Prostate gland (tissue), 2 donors: ENCODE measurements around the gene NAA40.

Experiments
- CTCF ChIP-seq, 4 experiments: fragments of 200-600 bp in 2 of 4; fragments of 450-650 bp in 2 of 4; sonication (generic) in 2 of 4; IDR thresholded peaks; 1 replicate in 3 of 4; 2 replicates in 1 of 4; pipeline ENCODE4 v1.5.1; 2016 to 2019; ENCODE audit warnings: antibody characterized with exemption in 4 of 4, mild to moderate bottlenecking in 2 of 4, moderate library complexity in 2 of 4
- POLR2A ChIP-seq: fragments of 450-650 bp; IDR thresholded peaks from one replicate; pipeline ENCODE4 v1.6.1; 2016; ENCODE audit warnings: antibody characterized with exemption, mild to moderate bottlenecking
- POLR2AphosphoS5 ChIP-seq: sonication (generic); formaldehyde crosslinking; IDR thresholded peaks from one replicate; pipeline ENCODE4 v1.6.1; 2017; ENCODE audit warnings: antibody characterized with exemption

- TF ChIP-seq CTCF (IDR thresholded peaks at IDR 0.05) (no peak), POLR2A (no peak), POLR2AphosphoS5 (no peak)
Measured at GRCh38 chr11:63993100-63993499, 54.3 kb downstream of the NAA40 start.
